ENCODE measurements around the gene SFTPA2.
A peak's percentile ranks its signal among the peaks of the same experiment; 100 is the strongest.
"Not testable (repeated sequence)": the region's sequence is repeated elsewhere in the genome, so short reads cannot be mapped to it uniquely, and the experiment has no call there.

Gene SFTPA2

GRCh38 chr10:79559726-79560125 is 481 bp downstream of the SFTPA2 start:
- DNase-seq (ENCODE audit: low read depth) = peak; percentile 54

- not testable (repeated sequence) for DNase-seq (ENCODE audit: low read depth)
These were observed 3.2 kb downstream of the SFTPA2 start for GRCh38 chr10:79556961-79557360.

GRCh38 chr10:79555354-79556309 is 4.6 kb downstream of the SFTPA2 start:
- no peak for DNase-seq (ENCODE audit: low read depth)

GRCh38 chr10:79552143-79552542 is 8.1 kb downstream of the SFTPA2 start:
- DNase-seq (ENCODE audit: low read depth) = no peak

- DNase-seq (ENCODE audit: low read depth) = no peak
These were observed 12.2 kb downstream of the SFTPA2 start for GRCh38 chr10:79547973-79548372.

- DNase-seq (ENCODE audit: low read depth) = not testable (repeated sequence)
These were observed 13.1 kb downstream of the SFTPA2 start for GRCh38 chr10:79547128-79547527.

GRCh38 chr10:79544926-79545659 is 15.1 kb downstream of the SFTPA2 start:
- not testable (repeated sequence) for DNase-seq (ENCODE audit: low read depth)

- DNase-seq (ENCODE audit: low read depth) = not testable (repeated sequence)
These were observed 15.8 kb downstream of the SFTPA2 start for GRCh38 chr10:79544408-79544807.

- DNase-seq (ENCODE audit: low read depth) = no peak
These were observed 17.6 kb downstream of the SFTPA2 start for GRCh38 chr10:79542626-79543025.

GRCh38 chr10:79540930-79541329 is 19.3 kb downstream of the SFTPA2 start:
- DNase-seq (ENCODE audit: low read depth) = not testable (repeated sequence)

GRCh38 chr10:79538311-79538710 is 21.9 kb downstream of the SFTPA2 start:
- not testable (repeated sequence) for DNase-seq (ENCODE audit: low read depth)

GRCh38 chr10:79533903-79534175 is 26.4 kb downstream of the SFTPA2 start:
- DNase-seq (ENCODE audit: low read depth) = not testable (repeated sequence)

- DNase-seq (ENCODE audit: low read depth) = not testable (repeated sequence)
These were observed 26.9 kb downstream of the SFTPA2 start for GRCh38 chr10:79533142-79533902.

- DNase-seq (ENCODE audit: low read depth) = not testable (repeated sequence)
These were observed 31.9 kb downstream of the SFTPA2 start for GRCh38 chr10:79528261-79528660.

- not testable (repeated sequence) for DNase-seq (ENCODE audit: low read depth)
These were observed 35.0 kb downstream of the SFTPA2 start for GRCh38 chr10:79525049-79525710.

- DNase-seq (ENCODE audit: low read depth) = not testable (repeated sequence)
These were observed 36.9 kb downstream of the SFTPA2 start for GRCh38 chr10:79523157-79523853.

- not testable (repeated sequence) for DNase-seq (ENCODE audit: low read depth)
These were observed 37.7 kb downstream of the SFTPA2 start for GRCh38 chr10:79522464-79522863.

GRCh38 chr10:79521751-79522150 is 38.5 kb downstream of the SFTPA2 start:
- DNase-seq (ENCODE audit: low read depth) = not testable (repeated sequence)

GRCh38 chr10:79517567-79517966 is 42.6 kb downstream of the SFTPA2 start:
- DNase-seq (ENCODE audit: low read depth) = not testable (repeated sequence)

- not testable (repeated sequence) for DNase-seq (ENCODE audit: low read depth)
These were observed 43.5 kb downstream of the SFTPA2 start for GRCh38 chr10:79516532-79517205.
